BLaER1 (cell line): ENCODE results near the gene PHLDB1.
"Not testable (repeated sequence)": the region's sequence is repeated elsewhere in the genome, so short reads cannot be mapped to it uniquely, and the experiment has no call there.

Experiments
- H3K27ac ChIP-seq: shearing (Covaris generic); formaldehyde crosslinking; 2 replicates; pipeline ENCODE4 v1.8.1; 2022
- H3K27me3 ChIP-seq: shearing (Covaris generic); formaldehyde crosslinking; 2 replicates; pipeline ENCODE4 v1.8.1; 2022
- H3K36me3 ChIP-seq: shearing (Covaris generic); formaldehyde crosslinking; 2 replicates; pipeline ENCODE4 v1.8.1; 2022
- H3K4me1 ChIP-seq: shearing (Covaris generic); formaldehyde crosslinking; 2 replicates; pipeline ENCODE4 v1.8.1; 2022
- H3K4me2 ChIP-seq: shearing (Covaris generic); formaldehyde crosslinking; 2 replicates; pipeline ENCODE4 v1.8.1; 2022
- H3K4me3 ChIP-seq: shearing (Covaris generic); formaldehyde crosslinking; 2 replicates; pipeline ENCODE4 v1.8.1; 2022
- H3K9ac ChIP-seq: shearing (Covaris generic); formaldehyde crosslinking; 2 replicates; pipeline ENCODE4 v1.8.1; 2022
- H3K9me3 ChIP-seq: shearing (Covaris generic); formaldehyde crosslinking; 2 replicates; pipeline ENCODE4 v1.8.1; 2022
- H4K20me1 ChIP-seq: shearing (Covaris generic); formaldehyde crosslinking; 2 replicates; pipeline ENCODE4 v1.8.1; 2022
- Cebpa-rat ChIP-seq: shearing (Covaris generic); IDR thresholded peaks from 2 replicates; pipeline ENCODE4 v1.8.1; 2022

PHLDB1 gene

GRCh38 chr11:118607401-118608359, at the start of gene PHLDB1:
PHLDB1 (plus strand) TSS chr11:118607615; CDS start chr11:118613837, 6,222 bp downstream.
- no peak within 1 kb of the TSS; the same call in 1 of the 2 replicates for H3K9ac ChIP-seq
- H3K27me3 ChIP-seq, result peaks cover 75% of the 10 kb centered on the region

GRCh38 chr11:118560806-118561205, 46.6 kb upstream of the PHLDB1 start:
- H4K20me1 ChIP-seq, result no peaks in the 10 kb centered on the region
- peaks cover 7% of the 10 kb centered on the region; the same call in 1 of the 2 replicates for H3K4me1 ChIP-seq
- no peak overlapping the region for H3K9ac ChIP-seq
- H3K4me3 ChIP-seq, result no peak overlapping the region
- H3K27ac ChIP-seq, result no peak overlapping the region
- H3K36me3 ChIP-seq, result peaks cover 42% of the 10 kb centered on the region
- H3K27me3 ChIP-seq, result no peaks in the 10 kb centered on the region
- H3K4me2 ChIP-seq, result no peak overlapping the region
- H3K9me3 ChIP-seq, result no peaks in the 10 kb centered on the region
- TF ChIP-seq Cebpa-rat, result no peak

More at GRCh38 chr11:118607401-118608359, at the start of gene PHLDB1:
- Histone ChIP-seq H3K9me3 (no peaks in the 10 kb centered on the region), H3K4me3 (peak within 1 kb of the TSS; percentile 67), H3K36me3 (peaks cover 8% of the 10 kb centered on the region; the same call in 1 of the 2 replicates), H4K20me1 (peaks cover 45% of the 10 kb centered on the region), H3K4me1 (peaks cover 57% of the 10 kb centered on the region), H3K4me2 (peak within 1 kb of the TSS; percentile 95), H3K27ac (no peak within 1 kb of the TSS)
- no peak for TF ChIP-seq Cebpa-rat

- Histone ChIP-seq H3K4me2 (peak overlapping the region; percentile 85), H4K20me1 (no peaks in the 10 kb centered on the region), H3K4me1 (peaks cover 7% of the 10 kb centered on the region; the same call in 1 of the 2 replicates), H3K4me3 (no peak overlapping the region; the same call in 1 of the 2 replicates), H3K9me3 (no peaks in the 10 kb centered on the region), H3K36me3 (0 out of 2 replicates have a peak, but pooled peaks cover 6% of the 10 kb centered on the region), H3K27me3 (no peaks in the 10 kb centered on the region), H3K27ac (no peak overlapping the region), H3K9ac (no peak overlapping the region)
- TF ChIP-seq Cebpa-rat, result no peak
Measured at GRCh38 chr11:118565051-118565450, 42.4 kb upstream of the PHLDB1 start.

GRCh38 chr11:118569670-118570069, 37.7 kb upstream of the PHLDB1 start:
- no peak overlapping the region for H3K9ac ChIP-seq
- no peaks in the 10 kb centered on the region for H3K9me3 ChIP-seq
- peaks cover 31% of the 10 kb centered on the region for H3K4me1 ChIP-seq
- H3K4me3 ChIP-seq, result no peak overlapping the region
- H3K27me3 ChIP-seq, result no peaks in the 10 kb centered on the region
- H3K36me3 ChIP-seq, result peaks cover 1% of the 10 kb centered on the region; the same call in 1 of the 2 replicates
- no peak overlapping the region for H3K27ac ChIP-seq
- H3K4me2 ChIP-seq, result no peak overlapping the region
- peaks cover 20% of the 10 kb centered on the region for H4K20me1 ChIP-seq
- no peak for TF ChIP-seq Cebpa-rat

- no peak overlapping the region for H3K4me3 ChIP-seq
- no peak for TF ChIP-seq Cebpa-rat
- no peaks in the 10 kb centered on the region for H3K27me3 ChIP-seq
- no peak overlapping the region for H3K27ac ChIP-seq
- H3K9me3 ChIP-seq, result no peaks in the 10 kb centered on the region
- H4K20me1 ChIP-seq, result peaks cover 31% of the 10 kb centered on the region
- peaks cover 31% of the 10 kb centered on the region for H3K4me1 ChIP-seq
- no peak overlapping the region for H3K4me2 ChIP-seq
- H3K36me3 ChIP-seq, result peaks cover 6% of the 10 kb centered on the region
- H3K9ac ChIP-seq, result no peak overlapping the region
Measured at GRCh38 chr11:118570787-118571186, 36.6 kb upstream of the PHLDB1 start.

GRCh38 chr11:118571701-118572060, 35.7 kb upstream of the PHLDB1 start:
- H3K27ac ChIP-seq, result peak overlapping the region; percentile 93
- H4K20me1 ChIP-seq, result peaks cover 40% of the 10 kb centered on the region
- peak overlapping the region; percentile 90 for H3K4me3 ChIP-seq
- H3K27me3 ChIP-seq, H3K36me3 ChIP-seq, H3K9me3 ChIP-seq: not testable (repeated sequence)
- H3K9ac ChIP-seq, result peak overlapping the region; percentile 96
- H3K4me1 ChIP-seq, result peaks cover 31% of the 10 kb centered on the region
- peak overlapping the region; percentile 75 for H3K4me2 ChIP-seq

- Histone ChIP-seq H3K4me3 (peak within 1 kb of the TSS; percentile 90), H3K9ac (peak within 1 kb of the TSS; percentile 96), H3K4me2 (peak within 1 kb of the TSS; percentile 78), H3K36me3 (peaks cover 15% of the 10 kb centered on the region), H3K27ac (peak within 1 kb of the TSS; percentile 93), H3K9me3 (no peaks in the 10 kb centered on the region), H3K4me1 (peaks cover 31% of the 10 kb centered on the region), H3K27me3 (no peaks in the 10 kb centered on the region), H4K20me1 (peaks cover 47% of the 10 kb centered on the region)
- TF ChIP-seq Cebpa-rat, result no peak
Measured at GRCh38 chr11:118572061-118572980, 35.1 kb upstream of the PHLDB1 start, which contains the start of gene ARCN1. ARCN1 (plus strand) TSS chr11:118572409; CDS start chr11:118572548, 139 bp downstream.

GRCh38 chr11:118572981-118573550, 34.3 kb upstream of the PHLDB1 start:
- Histone ChIP-seq H3K4me2 (peak overlapping the region; percentile 78), H3K9ac (peak overlapping the region; percentile 96), H3K9me3 (no peaks in the 10 kb centered on the region), H3K4me1 (peaks cover 31% of the 10 kb centered on the region), H3K36me3 (peaks cover 22% of the 10 kb centered on the region), H4K20me1 (peaks cover 54% of the 10 kb centered on the region), H3K4me3 (peak overlapping the region; percentile 90), H3K27me3 (no peaks in the 10 kb centered on the region), H3K27ac (peak overlapping the region; percentile 93)
- no peak for TF ChIP-seq Cebpa-rat

- H3K4me3 ChIP-seq, result no peak overlapping the region
- no peak overlapping the region for H3K27ac ChIP-seq
Measured at GRCh38 chr11:118574636-118575035, 32.8 kb upstream of the PHLDB1 start.

GRCh38 chr11:118577995-118578394, 29.4 kb upstream of the PHLDB1 start:
- H3K27me3 ChIP-seq, H3K9ac ChIP-seq, H3K27ac ChIP-seq, H3K9me3 ChIP-seq, H3K4me2 ChIP-seq, H3K4me3 ChIP-seq: not testable (repeated sequence)
- Histone ChIP-seq H3K36me3 (peaks cover 58% of the 10 kb centered on the region), H3K4me1 (peaks cover 22% of the 10 kb centered on the region), H4K20me1 (peaks cover 100% of the 10 kb centered on the region)

More at GRCh38 chr11:118574636-118575035, 32.8 kb upstream of the PHLDB1 start:
- peaks cover 31% of the 10 kb centered on the region for H3K4me1 ChIP-seq
- H4K20me1 ChIP-seq, result peaks cover 70% of the 10 kb centered on the region
- H3K9ac ChIP-seq, result no peak overlapping the region
- no peaks in the 10 kb centered on the region for H3K9me3 ChIP-seq
- H3K4me2 ChIP-seq, result peak overlapping the region; percentile 78
- peaks cover 28% of the 10 kb centered on the region for H3K36me3 ChIP-seq
- TF ChIP-seq Cebpa-rat, result no peak
- H3K27me3 ChIP-seq, result no peaks in the 10 kb centered on the region
